Activated CD4-positive, alpha-beta T cell treated with anti-CD3 and anti-CD28 coated beads, Interleukin-2, amount 50 U/mL, for 48 hours (primary cell): ENCODE results near the gene SCAI.
A peak's percentile ranks its signal among the peaks of the same experiment; 100 is the strongest.
"Not testable (repeated sequence)": the region's sequence is repeated elsewhere in the genome, so short reads cannot be mapped to it uniquely, and the experiment has no call there.

Experiments
- DNase-seq, 2 experiments: peaks; one replicate each; pipeline ENCODE4 v3.0.0-alpha.2; 2020

The SCAI gene

DNA sequence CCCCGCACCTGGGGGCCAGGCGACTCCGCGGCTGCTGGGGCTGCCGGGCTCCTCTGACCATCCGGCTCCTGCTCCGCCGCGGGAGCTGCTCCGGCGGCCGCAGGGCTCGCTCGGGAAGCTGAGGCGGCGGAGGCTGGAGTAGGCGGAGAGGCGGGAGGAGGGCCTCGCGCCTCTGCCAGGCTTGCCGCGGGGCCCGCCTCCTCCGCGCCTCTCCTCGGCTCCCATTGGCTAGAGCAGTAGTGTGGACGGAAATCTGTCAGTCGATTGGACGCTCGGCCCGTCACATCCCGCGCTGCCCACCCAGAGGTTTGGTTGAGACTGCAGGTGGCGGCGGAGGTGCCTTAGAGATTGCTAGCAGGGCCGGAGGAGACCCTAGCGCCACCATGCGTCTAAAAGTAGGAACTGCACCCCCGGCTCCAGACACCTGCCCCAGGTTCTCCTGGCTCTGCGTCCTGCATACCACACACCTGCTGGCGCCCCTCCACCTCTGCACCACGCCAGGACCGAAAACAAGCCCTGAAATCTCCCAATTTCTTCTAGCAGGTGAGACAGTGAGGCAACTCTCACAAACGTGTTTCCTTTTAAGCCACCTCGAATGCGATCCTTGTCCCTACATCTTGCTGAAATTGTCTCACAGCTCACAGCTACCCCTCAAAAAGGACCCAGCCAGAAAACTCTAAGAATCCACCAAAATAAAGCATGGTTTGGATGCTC lies at the start of gene SCAI:
Gene SCAI (minus strand): TSS at position 152 of the 714 bp plus-strand sequence. CDS start 91 bp downstream, at position 61.
- peak; percentile 98 to 99 for DNase-seq

DNA sequence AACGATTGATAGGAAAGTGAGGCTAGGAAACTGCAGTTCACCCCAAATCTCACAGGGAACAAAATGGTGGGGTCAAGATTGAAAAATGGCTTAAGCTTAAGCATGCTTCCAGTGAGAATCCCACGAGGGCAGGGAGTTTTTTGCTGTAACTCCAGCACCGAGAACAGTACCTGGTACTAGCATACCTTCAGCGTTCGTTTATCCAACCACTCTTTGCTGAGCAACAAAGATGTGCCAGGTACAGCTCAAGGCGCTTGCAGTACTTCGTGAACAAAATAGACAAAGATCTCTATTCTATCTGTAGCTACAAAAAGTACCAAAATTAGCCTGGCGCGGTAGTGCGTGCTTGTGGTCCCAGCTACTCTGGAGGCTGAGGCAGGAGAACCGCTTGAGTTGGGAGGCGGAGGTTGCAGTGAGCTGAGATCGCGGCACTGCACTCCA lies 47.1 kb upstream of the SCAI start:
- peak; percentile 31 to 33 for DNase-seq

DNA sequence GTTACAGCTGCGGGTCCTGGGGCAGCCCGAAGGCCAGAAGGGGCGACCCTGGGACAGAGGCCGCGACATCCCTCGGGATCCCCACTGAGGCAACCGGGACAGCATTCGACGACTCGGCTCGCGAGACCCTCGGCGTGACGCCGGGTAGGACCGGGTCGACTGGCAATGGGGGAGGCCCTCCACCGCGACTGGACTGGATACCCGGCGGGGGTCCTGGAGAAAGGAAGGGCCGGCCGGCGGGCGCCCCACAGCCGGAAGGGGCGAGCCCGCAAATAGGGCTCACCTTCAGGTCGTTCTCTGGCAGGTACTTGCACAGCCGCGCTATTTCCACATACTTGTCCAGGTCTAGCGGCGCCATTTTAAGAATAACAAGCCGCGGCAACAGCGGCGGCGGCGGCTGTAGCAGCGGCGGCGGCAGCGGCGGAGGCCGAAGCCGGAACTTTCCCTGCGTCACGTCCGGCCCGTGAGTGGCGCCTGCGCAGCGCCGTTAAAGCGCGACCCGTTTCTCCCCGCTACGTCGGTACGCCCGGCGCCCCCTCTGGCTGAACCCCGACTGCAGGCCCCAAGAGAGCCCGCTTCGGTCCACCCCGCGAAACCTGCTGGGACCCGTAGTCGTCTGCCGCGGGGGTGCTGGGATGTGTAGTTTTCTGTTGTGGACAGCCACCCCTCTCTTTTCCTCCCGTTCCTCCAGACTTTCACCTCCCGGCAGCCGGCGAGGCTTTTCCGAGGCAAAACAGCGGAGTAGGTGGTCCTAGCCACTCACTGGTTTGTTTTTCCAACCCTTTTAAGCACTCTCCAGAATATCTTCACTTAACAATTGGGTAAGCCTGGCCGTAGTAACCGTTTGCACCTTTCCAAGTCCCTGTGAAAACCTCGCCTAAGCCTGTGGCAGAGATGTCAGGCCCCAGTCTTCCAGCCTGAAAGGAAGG lies 46.3 kb upstream of the SCAI start, which contains the start of gene PPP6C:
Gene PPP6C (minus strand): TSS at position 443 of the 929 bp plus-strand sequence. CDS start 85 bp downstream, at position 358.
- peak; percentile 98 for DNase-seq

DNA sequence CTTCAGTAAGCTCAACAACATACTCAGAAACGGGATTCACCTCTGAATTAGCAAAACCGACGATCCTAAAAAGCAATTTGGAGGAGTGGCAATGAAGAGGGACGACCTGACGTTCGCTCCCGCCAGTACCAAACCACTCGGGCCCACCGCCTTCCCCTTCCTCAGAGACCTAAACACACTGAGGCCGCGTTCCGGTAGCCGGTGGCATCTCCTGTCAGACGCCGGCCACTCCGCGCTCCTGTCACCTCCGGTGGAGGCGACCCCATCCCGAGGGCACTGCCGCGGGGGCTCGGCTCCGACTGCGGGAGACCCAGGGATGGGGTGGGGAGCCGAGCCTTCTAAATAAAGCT lies 45.7 kb upstream of the SCAI start:
- DNase-seq = peak; percentile 30 to 48

DNA sequence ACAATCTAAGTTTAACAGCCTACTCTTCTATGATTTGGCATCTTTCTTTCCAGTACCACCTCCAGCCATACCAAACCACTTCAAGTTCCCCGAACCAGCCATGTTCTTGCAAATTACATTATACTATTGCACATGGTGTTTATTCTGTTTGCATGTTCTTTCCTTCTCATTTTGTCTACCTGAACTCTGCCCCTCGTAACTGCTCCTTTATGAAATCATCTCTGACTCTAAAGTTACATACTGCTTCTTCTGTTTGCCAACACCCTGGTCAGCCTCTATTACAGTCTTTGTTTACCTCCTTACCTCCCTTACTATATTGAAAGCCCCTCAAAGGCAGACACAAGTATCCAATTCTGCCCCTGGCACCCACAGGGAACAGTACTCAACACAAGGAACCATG lies 40.2 kb upstream of the SCAI start:
- DNase-seq = no peak

DNA sequence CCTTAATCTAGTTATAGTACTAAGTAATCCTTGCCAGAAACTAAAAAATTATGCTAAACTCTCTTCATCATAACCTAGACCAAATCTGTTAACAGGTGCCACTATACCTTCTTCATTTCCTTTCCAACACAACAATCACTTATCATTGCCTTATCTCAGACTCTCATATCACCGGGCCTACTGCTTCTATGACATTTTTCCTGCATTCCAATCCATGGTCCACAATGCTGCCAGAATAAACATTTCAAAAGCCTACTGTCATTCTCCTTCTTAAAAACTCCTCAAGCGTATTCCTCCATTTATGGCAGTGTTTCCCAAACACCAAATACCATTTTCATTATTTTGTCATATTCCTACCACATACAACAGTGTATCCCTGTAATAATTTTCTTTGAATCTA lies 39.7 kb upstream of the SCAI start:
- no peak for DNase-seq

DNA sequence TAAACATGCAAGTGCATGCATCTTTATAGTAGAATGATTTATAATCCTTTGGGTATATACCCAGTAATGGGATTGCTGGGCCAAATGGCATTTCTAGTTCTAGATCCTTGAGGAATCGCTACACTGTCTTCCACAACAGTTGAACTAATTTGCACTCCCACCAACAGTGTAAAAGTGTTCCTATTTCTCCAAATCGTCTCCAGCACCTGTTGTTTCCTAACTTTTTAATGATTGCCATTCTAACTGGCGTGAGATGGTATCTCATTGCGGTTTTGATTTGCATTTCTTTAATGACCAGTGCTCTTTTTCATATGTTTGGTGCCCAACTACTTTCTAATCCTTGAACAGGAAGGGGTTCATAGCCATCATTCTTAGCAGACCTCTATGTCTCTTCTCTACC lies 38.4 kb upstream of the SCAI start:
- not testable (repeated sequence) for DNase-seq

DNA sequence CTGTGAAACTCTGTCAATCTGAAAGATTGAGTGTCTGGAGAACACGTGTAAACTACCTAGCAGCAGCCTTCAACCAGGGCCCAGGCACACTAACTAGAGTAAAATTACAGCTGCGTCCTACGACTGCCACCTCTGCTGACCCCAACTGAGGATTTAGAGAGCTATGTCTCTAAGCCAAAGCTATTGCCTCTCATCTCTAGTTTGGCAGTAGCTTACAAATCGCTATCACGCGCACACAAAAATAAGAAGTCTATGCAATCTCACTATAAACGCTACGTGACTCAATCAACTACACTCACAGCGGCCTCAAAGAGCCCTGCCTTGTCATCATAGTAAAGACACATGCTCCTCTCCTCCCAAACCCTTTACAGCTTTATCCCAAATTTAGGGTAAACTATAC lies 37.5 kb upstream of the SCAI start:
- no peak for DNase-seq

DNA sequence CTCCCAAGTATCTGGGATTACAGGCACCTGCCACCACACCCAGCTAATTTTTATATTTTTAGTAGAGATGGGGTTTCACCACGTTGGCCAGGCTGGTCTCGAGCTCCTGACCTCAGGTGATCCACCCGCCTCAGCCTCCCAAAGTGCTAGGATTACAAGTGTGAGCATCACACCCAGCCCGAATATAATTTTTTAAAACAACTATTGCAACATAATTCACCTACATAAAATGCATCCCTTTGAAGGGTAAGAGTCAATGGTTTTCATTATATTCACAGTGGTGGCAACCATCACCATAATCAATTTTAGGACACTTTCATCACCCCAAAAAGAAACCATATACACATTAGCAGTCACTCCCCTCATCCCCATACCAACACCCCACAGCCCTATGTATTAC lies 36.4 kb upstream of the SCAI start:
- not testable (repeated sequence) for DNase-seq

DNA sequence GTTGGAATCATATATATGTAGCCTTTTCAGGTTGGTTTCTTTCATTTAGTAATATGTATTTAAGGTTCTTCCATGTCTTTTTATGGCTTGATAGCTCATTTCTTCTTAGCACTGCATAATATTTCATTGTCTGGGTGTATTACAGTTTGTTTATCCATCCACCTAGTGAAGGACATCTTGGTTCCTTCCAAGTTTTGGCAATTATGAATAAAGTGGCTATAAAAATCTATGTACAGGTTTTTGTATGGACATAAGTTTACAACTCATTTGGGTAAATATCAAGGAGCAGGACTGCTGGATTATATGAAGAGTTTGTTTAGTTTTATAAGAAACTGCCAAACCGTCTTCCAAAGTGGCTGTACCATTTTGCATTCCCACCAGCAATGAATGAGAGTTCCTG lies 34.6 kb upstream of the SCAI start:
- no peak for DNase-seq

DNA sequence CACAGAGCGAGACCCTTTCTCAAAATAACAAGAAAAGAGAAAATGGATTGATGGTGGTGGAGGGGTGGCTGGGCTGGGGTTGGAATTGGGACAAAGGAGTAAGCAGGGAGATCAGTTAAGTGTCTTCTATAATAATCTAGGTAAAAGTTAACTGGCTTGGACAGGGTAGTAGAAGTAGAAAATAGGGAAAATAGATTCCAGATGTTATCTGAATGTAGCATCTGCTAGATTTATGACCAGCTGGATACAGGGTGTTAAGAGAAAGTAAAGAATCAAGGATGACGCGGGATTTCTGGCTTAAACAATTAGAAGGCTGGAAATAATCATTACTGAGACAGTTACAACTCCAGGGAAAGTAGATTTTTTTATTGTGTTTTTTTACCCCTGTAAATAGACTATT lies 33.3 kb upstream of the SCAI start:
- no peak for DNase-seq

DNA sequence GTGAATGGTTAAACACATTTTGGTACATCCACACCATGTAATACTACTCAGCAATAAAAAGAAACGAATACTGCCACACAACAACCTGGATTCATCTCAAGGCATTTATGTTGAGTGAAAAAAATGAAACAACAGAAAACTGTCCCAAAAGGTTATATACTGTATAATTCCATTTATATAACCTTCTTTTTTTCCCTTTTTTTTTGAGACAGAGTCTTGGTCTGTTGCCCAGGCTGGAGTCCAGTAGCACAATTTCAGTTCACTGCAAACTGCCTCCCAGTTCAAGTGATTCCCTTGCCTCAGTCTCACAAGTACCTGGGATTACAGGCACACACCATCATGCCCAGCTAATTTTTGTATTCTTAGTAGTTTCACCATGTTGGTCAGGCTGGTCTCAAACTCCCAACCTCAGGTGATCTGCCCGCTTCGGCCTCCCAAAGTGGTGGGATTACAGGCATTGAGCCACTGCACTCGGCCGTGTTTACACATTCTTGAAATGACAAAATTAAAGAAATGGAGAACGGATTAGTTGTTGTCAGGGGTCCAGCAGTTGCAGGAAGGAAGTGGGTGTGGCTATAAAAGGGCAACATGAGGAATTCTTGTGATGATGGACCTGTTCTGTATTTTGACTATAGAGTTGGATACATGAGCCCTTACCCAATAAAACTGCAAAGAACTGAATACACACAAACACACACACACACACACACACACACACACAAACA lies 28.9 kb upstream of the SCAI start:
- DNase-seq = no peak

DNA sequence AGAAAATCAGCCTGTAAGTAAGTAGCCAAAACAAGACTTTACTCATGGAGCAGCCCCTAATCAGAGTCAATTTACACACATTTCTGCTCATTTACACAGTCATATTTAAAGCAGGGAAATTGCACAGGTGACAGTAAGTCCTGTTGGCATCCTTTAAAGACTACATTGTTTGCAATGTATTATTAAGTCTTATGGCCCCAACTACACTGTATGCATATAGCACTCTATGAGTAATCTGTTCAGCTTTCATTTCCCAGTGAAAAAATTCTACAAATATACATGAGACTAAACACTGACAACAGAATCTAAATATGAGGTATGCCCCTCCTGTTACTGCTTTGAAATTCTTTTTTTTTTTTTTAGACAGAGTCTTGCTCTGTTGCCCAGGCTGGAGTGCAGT lies 26.6 kb upstream of the SCAI start:
- DNase-seq = no peak

DNA sequence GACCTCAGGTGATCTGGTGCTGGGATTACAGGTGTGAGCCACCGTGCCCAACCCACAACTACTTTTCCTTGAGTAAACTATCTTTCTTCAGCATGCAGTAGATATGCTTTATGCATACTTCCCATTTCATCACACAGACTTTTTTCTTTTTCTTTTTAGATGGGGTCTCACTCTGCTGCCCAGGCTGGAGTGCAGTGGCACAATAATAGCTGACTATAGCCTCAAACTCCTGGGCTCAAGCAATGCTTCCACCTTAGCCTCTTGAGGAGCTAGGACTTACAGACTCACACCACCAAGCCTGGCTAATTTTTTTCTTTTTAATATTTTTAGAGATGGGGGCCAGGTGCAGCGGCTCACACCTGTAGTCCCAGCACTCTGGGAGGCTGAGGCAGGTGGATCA lies 23.4 kb upstream of the SCAI start:
- no peak for DNase-seq

DNA sequence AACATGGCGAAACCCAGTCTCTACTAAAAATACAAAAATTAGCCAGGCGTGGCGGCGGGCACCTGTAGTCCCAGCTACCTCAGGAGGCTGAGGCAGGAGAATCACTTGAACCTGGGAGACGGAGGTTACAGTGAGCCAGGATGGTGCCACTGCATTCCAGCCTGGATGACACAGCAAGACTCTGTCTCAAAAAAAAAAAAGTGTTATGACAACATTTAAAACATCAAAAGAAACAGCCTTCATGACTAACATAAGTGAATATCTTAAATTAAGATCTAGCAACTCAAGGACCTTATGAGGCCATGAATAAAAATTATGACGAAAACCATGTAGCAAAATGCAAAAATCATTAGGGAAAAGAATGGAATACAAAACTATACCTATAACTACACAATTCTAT lies 19.6 kb upstream of the SCAI start:
- DNase-seq = not testable (repeated sequence)

DNA sequence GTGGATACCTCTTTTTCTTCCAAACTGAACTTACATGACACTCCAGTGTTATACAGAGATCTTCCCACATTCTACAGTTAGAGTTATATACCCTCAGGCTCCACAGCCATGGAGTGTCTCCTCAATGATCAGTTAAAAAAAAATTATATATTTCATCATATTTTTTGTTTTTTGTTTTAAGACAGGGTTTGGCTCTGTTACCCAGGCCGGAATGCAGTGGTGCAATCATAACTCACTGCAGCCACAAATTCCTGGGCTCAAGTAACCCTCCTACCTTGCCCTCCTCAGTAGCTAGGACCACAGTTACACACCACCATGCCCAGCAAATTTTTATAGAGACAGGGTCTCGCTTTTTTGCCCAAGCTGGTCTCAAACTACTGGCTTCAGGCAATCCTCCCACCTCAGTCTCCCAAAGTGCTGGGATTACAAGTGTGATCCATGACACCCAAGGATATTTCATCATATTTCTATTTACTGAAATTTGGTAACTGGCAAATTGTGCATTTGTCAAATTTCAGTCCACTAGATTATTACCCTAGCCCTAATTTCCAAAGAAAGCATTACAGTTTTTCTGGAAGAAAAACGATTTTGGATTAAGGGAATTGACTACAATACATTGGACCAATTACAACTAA lies 18.1 kb upstream of the SCAI start:
- no peak for DNase-seq

DNA sequence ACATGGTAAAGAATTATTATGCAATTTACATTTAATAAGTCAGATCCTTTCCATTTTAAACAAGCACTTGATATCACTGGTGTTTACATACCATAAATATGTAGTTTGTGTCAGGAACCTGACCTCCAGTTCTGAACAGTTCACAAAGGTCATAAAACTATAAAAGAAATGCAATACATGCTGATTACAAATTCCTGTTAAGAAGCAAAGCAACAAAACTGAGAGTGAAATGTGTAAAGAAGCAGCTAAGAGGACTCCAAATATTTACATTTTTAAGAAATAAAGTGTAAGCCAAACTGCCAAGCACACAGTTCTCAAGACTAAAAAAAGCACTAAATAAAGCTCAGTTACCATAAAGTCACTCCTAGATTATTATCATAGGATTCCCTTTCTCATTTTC lies 17.4 kb upstream of the SCAI start:
- DNase-seq = no peak

DNA sequence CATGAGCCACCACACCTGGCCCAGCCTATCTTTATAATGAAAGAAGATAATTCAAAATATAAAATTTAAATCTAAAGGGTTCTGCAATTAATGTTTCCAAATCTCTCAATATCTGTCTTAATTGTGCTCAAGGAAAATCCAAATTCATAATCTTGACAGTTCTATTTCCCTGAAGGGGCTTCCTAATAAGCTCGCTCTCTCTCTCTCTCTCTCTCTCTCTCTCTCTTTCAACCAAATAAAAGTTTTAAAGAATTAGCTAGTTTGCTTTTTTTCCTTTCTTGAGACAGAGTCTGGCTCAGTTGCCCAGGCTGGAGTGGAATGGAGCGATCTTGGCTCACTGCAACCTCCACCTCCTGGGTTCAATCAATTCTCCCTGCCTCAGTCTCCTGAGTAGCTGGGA lies 13.2 kb upstream of the SCAI start:
- no peak for DNase-seq

DNA sequence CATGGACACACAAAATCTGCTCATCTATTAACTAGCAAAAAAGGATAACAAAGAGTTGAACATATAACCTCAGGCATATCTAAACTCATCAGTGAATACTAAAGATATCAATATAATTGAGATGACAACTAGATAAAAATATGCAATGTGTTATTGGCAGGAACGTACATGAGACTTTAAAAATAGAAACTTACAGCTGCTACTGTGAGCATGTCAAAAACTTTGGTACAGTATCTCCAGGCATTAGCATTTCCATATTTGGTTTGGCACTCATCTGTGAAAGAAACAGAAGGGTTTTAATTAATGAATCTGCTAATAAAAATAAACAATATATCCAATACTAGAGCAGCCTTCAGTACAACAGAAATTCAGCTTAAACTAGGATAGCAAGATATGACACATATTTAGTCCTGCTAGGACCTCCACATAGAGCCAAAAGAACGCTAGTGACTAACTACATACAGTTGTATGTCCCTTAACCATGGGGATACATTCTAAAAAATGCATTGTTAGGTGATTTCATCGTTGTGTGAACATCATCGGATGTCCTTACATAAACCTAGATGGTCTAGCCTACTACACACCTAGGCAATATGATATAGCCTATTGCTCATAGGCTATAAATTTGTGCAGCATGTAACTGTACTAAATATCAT lies 10.5 kb upstream of the SCAI start:
- no peak for DNase-seq

DNA sequence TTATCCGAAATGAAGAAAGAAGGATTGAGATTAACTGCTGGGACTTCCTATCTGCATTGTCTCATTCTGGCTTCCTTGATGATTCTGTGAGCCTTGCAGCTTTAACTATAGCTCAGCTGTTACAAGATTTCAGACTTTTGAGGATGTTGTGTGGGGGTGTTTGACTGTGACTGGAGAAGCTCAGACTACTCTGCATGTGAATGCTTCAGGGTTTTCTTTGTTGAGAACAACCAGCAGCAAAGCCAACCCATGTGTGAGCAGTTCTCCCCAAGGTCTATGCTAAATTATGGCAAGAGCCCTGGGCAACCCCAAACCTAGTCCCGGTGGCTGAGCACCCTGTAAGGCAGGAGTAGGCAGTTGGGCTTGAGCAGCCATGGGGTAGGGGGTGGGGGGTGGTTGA lies 8.4 kb upstream of the SCAI start:
- no peak for DNase-seq

DNA sequence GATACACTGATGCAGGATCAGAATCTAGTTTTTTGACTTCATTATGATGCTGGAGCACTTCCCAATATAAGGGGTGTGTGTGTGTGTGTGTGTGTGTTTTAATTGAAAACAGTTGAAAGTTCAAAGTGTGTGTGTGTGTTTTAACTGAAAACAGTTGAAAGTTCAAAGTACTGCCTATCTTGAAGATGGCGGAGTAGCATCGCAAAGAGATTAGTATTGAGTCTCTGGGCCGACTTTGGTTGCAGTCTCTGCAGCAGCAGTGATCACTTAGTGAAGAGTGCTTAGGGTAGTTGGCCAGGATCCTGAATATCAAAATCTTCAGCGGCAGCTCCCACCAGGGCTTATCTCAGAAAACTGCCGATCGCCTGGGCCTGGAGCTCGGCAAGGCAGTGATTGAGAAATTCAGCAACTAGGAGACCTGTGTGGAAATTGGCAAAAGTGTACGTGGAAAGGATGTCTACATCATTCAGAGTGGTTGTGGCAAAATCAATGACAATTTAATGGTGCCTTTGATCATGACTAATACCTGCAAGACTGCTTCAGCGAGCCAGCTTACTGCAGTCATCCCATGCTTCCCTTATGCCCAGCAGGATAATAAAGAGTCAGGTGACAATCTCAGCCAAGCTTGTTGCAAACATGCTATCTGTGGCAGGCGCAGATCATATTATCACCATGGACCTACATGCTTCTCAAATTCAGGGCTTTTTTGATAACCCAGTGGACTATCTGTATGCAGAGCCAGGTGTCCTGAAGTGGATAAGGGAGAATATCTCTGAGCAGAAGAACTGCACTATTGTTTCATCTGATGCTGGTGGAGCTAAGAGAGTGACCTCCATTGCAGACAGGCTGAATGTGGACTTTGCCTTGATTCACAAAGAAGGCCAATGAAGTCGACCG lies 7.3 kb upstream of the SCAI start:
- no peak for DNase-seq
